GM12892 (cell line): ENCODE results near the gene GLIPR1L2.

Experiments used
- POLR2A ChIP-seq: IDR thresholded peaks from 2 replicates; pipeline ENCODE4 v1.6.1; 2011; ENCODE audit warnings: low read depth, low read length, control low read depth
- TAF1 ChIP-seq: IDR thresholded peaks from 2 replicates; pipeline ENCODE4 v1.6.1; 2011; ENCODE audit warnings: low read depth, mild to moderate bottlenecking, control low read depth, low read length, borderline replicate concordance

DNA sequence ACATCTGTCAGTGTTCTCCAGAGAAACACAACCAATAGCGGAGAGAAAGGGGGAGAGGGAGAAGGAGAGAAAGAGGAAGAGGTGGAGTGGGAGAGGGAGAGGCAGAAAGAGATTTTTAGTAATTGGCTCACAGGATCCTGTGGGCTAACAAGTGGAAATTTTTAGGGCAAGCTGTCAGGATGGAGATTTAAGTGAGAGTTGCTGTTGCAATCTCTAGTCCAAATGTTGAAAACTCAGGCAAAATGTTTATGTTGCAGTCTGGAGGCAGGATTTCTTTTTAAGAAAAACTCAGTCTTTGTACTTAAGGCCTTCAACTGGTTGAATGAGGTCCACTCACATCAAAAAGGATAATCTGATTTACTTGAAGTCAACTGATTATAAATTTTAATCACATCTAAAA, 12.5 kb upstream of the GLIPR1L2 start:
- TF ChIP-seq POLR2A (no peak), TAF1 (no peak)
